ENCODE results near the gene PRKCH. TPM values are rescaled to one million over a fixed set of nuclear protein-coding genes. Genes with fewer than 3 reads are reported as not detected.

The PRKCH gene
- total and polyA plus RNA-seq, 2 of the 13 experiments (the other 11 are each of a cell fraction or from before 2014, with no cell fraction given): 0.48 to 1.3 TPM

GRCh38 chr14:61559641-61560201 lies 238.3 kb downstream of the PRKCH start:
- FAIRE-seq (peak; percentile 95), ATAC-seq (peak; percentile 82), DNase-seq (ENCODE audit: low spot score) (peak; percentile 95)
- BruUV-seq (replicated peaks): no TSS peak
- intact Hi-C loops (cut with micrococcal nuclease; ENCODE audit: unreplicated experiment): loop anchor here (1.0 to 5.0 kb wide), 7 partner anchors 22 to 153 kb away; partner anchors contain the start of gene HIF1A
- Histone ChIP-seq H4K20me1 (ENCODE audit: insufficient read depth, low read length) (no peaks in the 10 kb centered on the region), H3K27me3 (ENCODE audit: control insufficient read depth in 1 of 2, insufficient read depth in 2 of 2, low read length in 2 of 2) (no peaks in the 10 kb centered on the region), H3K9me3 (ENCODE audit: low read length) (no peaks in the 10 kb centered on the region), H3K9ac (ENCODE audit: insufficient read depth, low read depth, low read length) (peak overlapping the region; percentile 87), H3K27ac (ENCODE audit: extremely low read length, insufficient read depth, low read length) (peak overlapping the region; percentile 92), H2AFZ (ENCODE audit: low read length) (no peak overlapping the region), H3K79me2 (ENCODE audit: insufficient read depth, low read length) (no peaks in the 10 kb centered on the region), H3K4me2 (ENCODE audit: low read depth, low read length) (peak overlapping the region; percentile 85), H3K4me1 (ENCODE audit: insufficient read depth, low read length) (peaks cover 95% of the 10 kb centered on the region), H3K4me3 (replicated peaks in 1 of 3; ENCODE audit: insufficient read depth in 1 of 3, low read depth in 2 of 3, low read length in 3 of 3) (peak overlapping the region; percentile 52 to 71 (median 63)), H3K36me3 (replicated peaks in 1 of 2; ENCODE audit: control insufficient read depth in 1 of 2, insufficient read depth in 2 of 2, low read length in 2 of 2) (no peaks in the 10 kb centered on the region)
- ChIA-PET CTCF (ENCODE audit: low intra/inter-chr PET ratio, low total read pairs) (no interaction called here), POLR2A (interaction anchor here (0.6 to 7.6 kb wide), 29 partner anchors 7 to 202 kb away, joined by 3 to 146 read pairs (median 6); partner anchors contain the start of genes HIF1A and SNAPC1)
- 0% methylated on average over 13 of the region's 14 CpGs for WGBS (ENCODE audit: low lambda C conversion rate)
- in situ Hi-C loops (cut with HindIII; ENCODE audit: extremely low pct_ligation_motif_present, low pct_unique_long_range_greater_than_20kb): loop anchor here (5.0 kb wide), 2 partner anchors 87 to 138 kb away; partner anchors contain the start of gene HIF1A
- TF ChIP-seq ZFAT (CRISPR knock-in tag; conservative IDR thresholded peaks at IDR 0.05) (no peak), HDAC2 (CRISPR knock-in tag; IDR thresholded peaks at IDR 0.05) (no peak; the same call in 1 of the 2 replicates), ZNF557 (CRISPR knock-in tag; IDR thresholded peaks at IDR 0.05) (no peak), ZNF720 (CRISPR knock-in tag; IDR thresholded peaks at IDR 0.05) (no peak), NR2F2 (IDR thresholded peaks at IDR 0.05; ENCODE audit: borderline replicate concordance, low read depth) (no peak), ZSCAN20 (CRISPR knock-in tag; IDR thresholded peaks at IDR 0.05; ENCODE audit: borderline replicate concordance) (no peak), ZNF44 (CRISPR knock-in tag; IDR thresholded peaks at IDR 0.05) (no peak), TOPORS (CRISPR knock-in tag; IDR thresholded peaks at IDR 0.05) (no peak), NR2C2 (CRISPR knock-in tag; IDR thresholded peaks at IDR 0.05; ENCODE audit: borderline replicate concordance) (no peak), ZNF615 (CRISPR knock-in tag; IDR thresholded peaks at IDR 0.05; ENCODE audit: borderline replicate concordance) (0 out of 2 replicates have a peak, but pooled peaks have one; percentile 26), BORCS8-MEF2B (CRISPR knock-in tag; IDR thresholded peaks at IDR 0.05) (peak; percentile 50), MLLT10 (CRISPR knock-in tag; IDR thresholded peaks at IDR 0.05) (no peak), ZNF224 (CRISPR knock-in tag; IDR thresholded peaks at IDR 0.05) (no peak), HNF4G (IDR thresholded peaks at IDR 0.05; ENCODE audit: borderline replicate concordance, low read depth, low read length) (no peak), HNF4G (CRISPR knock-in tag; IDR thresholded peaks at IDR 0.05; ENCODE audit: borderline replicate concordance, low read depth) (no peak), ZFP36L1 (CRISPR knock-in tag; IDR thresholded peaks at IDR 0.05) (no peak), ZSCAN30 (CRISPR knock-in tag; IDR thresholded peaks at IDR 0.05) (no peak), ZNF75D (CRISPR knock-in tag; IDR thresholded peaks at IDR 0.05; ENCODE audit: borderline replicate concordance) (no peak), HMGXB4 (CRISPR knock-in tag; IDR thresholded peaks at IDR 0.05; ENCODE audit: borderline replicate concordance in 1 of 2, low read depth in 1 of 2) (peak; percentile 63 to 69; a peak in 3 of 4 replicates), ZNF781 (CRISPR knock-in tag; IDR thresholded peaks at IDR 0.05; ENCODE audit: borderline replicate concordance, not compliant biosample characterization) (no peak), CEBPB (IDR thresholded peaks at IDR 0.05; ENCODE audit: borderline replicate concordance, low read depth, low read length) (no peak), DNMT3B (CRISPR knock-in tag; conservative IDR thresholded peaks at IDR 0.05) (0 out of 2 replicates have a peak, but pooled peaks have one; percentile 50)
